HS-5 (cell line): Measurements from ENCODE around the gene GDF3.
"Not testable (repeated sequence)": the region's sequence is repeated elsewhere in the genome, so short reads cannot be mapped to it uniquely, and the experiment has no call there.

Experiments
- DNase-seq: peaks from one replicate; pipeline ENCODE4 v3.0.0-alpha.2; 2012; ENCODE audit warnings: low read depth

The GDF3 gene

DNA sequence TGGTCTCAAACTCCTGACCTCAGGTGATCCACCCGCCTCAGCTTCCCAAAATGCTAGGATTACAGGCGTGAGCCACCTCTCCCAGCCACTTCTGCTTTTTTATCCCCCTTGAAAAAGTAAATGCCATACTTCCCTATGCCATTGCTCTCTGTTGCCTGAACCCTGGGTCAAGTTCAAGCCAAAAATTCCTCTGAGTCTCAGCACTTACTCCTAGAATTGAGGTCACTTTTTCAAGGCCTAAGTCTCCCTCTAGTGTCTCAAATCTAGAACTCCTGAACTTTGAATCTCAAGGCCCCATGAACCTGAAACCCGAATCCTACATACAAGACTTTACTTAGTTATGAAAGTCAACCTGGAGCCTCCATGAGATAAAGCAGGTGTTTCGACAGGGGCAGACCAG is 28.4 kb downstream of the GDF3 start:
- no peak for DNase-seq

DNA sequence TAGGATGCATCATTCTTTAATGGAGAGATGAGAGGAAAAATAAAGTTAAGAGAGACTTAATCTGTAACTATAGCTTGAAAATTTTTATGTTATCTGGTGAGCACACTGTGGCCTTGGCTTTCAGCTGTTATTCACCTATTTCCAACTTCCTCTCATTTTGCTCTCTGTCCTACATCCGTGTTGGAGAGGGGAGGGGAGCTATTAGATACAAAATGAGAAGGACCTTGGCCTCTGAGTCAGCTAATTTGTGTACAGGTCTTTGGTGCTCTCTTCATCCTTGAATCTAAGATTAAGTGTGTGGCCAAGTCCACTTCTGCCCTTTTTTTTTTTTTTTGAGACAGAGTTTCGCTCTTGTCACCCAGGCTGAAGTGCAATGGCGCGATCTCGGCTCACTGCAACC is 29.0 kb downstream of the GDF3 start:
- DNase-seq, result no peak

DNA sequence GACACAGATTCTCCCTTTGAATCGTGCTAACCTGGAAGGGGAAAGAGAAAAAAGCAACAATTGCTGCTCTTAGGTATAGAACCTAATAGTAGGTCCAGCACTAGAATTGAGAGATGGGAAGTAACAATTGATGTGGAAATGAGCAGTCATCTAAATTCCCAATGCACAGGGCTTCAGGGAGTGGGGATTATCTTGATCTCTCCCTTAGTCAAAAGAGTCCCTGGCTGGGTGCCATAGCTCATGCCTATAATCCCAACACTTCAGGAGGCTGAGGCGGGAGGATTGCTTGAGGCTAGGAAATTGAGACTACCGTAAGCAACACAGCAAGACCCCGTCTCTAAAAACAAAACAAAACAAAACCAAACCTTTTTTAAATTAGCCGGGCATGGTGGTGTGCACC is 33.8 kb downstream of the GDF3 start:
- no peak for DNase-seq

DNA sequence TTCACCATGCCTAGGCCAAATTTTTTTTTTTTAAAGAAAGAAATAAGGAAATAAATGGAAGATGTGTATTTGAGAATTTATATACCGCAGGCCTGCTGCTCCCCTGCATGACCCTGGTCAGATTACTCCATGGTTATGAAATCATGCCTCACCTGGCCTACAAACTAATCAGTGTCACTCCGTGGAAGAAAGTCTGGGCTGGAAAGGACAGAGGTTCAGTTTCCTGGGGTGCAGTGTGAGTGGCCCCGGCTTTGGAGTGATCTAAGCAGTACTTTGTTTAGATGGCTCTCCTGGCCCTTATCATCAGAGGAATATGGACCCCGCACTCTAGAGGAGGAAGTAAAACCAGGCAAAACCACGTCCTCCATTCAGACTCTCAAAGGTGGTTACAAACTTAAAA is 39.5 kb downstream of the GDF3 start:
- DNase-seq, result no peak

DNA sequence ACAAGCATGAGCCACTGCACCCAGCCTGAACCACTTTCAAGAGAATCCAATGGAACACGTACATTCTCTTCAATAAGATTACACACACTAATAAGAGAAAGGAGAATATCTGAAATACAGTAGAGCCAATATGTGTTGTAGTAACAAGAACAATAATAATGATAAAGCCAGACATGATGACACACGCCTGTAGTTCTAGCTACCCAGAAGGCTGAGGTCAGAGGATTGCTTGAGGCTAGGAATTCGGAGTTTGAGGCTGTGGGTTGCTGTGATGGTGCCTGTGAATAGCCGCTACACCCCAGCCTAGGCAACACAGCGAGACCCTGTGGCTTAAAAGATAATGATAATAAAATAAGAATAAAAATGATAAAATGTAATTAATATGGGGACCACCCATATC is 45.5 kb downstream of the GDF3 start:
- DNase-seq, result no peak

DNA sequence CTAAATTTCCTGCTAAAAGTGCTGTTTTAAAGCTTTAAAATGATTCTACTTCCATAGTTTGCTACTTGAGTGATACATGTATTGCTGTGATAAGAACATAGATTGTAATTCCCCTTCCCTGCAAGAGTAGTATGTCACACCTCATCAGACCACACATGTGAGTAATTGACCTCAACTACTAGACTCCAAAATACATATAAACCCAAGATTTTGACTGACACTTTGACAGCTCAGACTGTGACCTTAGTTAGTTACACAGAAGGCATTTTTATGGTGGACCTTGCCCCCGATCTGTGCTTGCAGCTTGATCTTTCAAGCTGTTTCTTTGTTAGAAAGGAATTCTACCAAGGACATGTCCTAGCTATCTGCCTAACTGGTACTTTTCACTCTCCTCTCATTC is 48.5 kb downstream of the GDF3 start:
- DNase-seq, result no peak

DNA sequence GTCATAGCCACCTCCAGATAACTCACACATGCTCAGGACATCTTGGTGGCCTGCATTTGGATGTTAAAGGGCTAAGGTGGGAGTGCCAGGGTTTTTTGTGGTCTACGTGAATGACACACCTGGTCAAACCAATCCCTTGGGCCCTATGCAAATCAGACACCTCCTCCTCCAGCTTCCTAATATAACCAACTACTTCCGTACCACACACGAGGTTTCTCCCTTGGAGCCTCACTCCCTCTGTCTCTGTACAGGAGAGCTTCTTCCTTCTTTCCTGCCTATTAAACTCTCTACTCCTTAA is 49.4 kb downstream of the GDF3 start:
- DNase-seq, result no peak

DNA sequence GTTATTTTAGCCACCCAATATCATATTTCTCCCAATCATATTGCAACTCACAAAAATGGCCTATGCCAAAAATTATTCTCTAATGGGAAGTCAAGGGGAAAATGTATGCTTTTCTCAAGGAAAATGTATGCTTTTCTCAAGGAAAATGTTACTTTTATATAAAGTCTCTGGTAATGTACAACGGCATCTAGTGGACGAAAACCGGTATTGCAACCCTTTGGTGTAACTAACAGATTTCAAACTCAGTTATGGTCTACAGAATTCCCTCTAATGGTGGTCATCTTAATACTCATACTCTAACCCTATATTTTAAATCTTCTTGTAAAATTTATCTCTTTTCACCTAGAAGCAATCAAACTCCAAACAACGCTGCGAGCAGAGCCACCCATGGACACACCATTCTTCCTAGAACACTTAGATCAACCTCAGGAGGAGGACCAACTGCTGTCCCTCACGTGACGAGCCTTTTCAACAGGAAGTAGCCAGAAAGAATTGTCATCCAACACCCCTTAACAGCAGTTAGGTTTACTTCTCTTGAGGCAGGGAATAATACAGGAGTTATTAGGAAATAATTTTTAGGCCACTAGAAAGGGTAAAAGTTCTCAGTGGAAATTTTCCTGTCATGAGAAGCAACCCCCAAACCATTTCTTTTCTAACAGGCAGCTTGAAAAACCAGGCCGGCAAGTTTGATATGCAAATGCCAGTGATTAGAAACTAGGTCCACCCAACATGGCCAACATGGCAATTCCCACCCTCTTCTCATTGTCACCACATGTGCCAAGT is 50.0 kb downstream of the GDF3 start:
- DNase-seq, result no peak

DNA sequence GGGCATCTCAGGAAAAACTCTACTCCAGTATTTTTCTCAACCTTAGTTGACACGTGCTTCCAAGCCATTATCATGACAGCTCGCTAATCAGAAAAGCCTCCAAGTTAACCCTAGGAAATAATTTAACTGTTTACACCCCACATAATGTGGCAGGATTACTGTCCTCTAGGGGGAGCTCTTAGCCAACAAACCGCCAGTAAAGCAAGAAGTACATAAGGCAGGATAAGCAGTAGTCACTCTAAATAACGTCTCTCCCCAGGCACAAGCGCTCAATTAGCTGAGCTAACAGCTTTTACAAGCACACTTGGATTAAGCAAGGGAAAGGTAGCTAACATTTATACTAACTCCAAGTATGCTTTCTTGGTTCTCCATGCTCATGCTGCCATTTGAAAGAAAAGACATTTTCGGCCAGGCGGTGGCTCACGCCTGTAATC is 52.7 kb downstream of the GDF3 start:
- DNase-seq, result no peak

DNA sequence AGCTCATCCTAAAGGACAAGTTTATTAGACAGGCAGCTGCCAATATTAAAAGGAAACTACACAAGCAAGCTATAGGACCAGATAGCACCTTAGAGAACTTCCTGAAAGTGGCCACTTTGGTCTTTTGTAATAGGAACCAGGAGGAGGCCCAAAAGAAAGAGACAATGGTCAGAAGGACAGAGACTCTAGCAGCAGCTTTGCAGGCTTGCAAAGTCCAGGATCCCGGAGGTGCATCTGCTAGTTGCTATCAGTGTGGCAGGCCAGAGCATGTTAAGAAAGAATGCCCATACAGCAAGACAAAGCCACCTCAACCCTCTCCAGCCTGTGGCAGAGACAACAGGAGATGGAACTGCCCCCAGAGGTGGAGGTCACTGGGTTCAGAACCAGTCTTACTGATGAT is 53.3 kb downstream of the GDF3 start:
- DNase-seq, result no peak

DNA sequence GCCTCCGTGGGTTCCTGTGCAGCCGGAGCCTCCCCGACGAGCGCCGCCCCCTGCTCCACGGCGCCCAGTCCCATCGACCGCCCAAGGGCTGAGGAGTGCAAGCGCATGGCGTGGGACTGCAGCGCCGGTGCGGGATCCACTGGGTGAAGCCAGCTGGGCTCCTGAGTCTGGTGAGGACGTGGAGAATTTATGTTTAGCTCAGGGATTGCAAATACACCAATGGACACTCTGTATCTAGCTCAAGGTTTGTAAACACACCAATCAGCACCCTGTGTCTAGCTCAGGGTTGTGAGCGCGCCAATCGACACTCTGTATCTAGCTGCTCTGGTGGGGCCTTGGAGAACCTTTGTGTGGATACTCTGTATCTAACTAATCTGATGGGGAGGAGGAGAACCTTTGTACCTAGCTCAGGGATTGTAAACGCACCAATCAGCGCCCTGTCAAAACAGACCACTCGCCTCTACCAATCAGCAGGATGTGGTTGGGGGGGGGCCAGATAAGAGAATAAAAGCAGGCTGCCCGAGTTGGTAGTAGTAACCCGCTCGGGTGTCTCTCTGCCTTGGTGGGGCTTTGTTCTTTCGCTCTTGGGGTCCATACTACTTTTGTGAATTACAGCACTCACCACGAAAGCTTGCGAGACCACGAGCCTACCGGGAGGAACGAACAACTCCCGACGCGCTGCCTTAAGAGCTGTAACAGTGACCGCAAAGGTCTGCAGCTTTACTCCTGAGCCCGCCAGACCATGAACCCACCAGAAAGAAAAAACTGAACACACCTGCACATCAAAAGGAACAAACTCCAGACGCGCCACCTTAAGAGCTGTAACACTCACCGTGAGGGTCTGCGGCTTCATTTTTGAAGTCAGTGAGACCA is 55.2 kb downstream of the GDF3 start:
- DNase-seq, result not testable (repeated sequence)
